Epidermal melanocyte (primary cell): Measurements from ENCODE around the gene NHLRC4.

Experiments used
- DNase-seq: peaks from one replicate; pipeline ENCODE4 v3.0.0; 2011; ENCODE audit warnings: low spot score; ENCODE audit not compliant: insufficient read length

Gene NHLRC4

GRCh38 chr16:566475-567372, at the start of gene NHLRC4:
Gene NHLRC4 (plus strand): TSS chr16:567005. CDS start chr16:568048, 1,043 bp downstream.
- peak; percentile 96 for DNase-seq

DNA sequence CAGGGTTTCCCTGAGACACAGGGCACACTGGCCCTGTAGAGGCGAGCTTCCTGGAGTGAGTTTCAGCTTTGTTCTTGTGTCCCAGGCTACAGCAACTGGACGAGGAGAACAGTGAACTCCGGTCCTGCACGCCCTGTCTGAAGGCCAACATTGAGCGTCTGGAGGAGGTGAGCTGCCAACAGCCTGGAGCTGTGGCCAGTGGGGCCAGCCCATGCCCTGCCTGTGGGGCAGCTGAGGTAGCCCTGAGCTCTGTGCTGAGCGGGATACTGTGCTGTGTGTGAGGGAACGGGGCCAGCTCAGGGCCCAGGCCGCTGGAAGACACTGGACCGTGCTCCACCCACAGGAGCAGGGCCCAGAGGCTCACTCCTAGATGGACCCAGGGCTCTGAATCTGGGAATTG, 47.9 kb upstream of the NHLRC4 start:
- DNase-seq, result no peak

DNA sequence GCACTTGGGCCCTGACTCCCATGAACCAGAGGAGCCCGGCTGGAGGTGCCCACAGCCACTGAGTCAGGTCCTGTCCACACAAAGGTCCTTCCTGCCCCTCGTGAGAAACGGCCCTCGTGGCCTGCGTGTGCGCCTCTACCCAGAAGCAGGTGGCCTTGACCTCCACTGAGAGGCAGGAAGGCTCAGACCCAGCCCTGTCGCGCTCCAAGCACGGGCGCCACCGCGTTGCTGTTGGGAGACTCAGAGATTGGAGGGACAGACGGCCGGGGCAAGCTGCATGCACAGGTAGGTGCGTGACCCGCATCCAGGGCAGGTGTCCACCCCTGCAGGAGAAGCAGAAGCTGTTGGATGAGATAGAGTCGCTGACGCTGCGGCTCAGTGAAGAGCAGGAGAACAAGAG, 47.4 kb upstream of the NHLRC4 start:
- no peak for DNase-seq

DNA sequence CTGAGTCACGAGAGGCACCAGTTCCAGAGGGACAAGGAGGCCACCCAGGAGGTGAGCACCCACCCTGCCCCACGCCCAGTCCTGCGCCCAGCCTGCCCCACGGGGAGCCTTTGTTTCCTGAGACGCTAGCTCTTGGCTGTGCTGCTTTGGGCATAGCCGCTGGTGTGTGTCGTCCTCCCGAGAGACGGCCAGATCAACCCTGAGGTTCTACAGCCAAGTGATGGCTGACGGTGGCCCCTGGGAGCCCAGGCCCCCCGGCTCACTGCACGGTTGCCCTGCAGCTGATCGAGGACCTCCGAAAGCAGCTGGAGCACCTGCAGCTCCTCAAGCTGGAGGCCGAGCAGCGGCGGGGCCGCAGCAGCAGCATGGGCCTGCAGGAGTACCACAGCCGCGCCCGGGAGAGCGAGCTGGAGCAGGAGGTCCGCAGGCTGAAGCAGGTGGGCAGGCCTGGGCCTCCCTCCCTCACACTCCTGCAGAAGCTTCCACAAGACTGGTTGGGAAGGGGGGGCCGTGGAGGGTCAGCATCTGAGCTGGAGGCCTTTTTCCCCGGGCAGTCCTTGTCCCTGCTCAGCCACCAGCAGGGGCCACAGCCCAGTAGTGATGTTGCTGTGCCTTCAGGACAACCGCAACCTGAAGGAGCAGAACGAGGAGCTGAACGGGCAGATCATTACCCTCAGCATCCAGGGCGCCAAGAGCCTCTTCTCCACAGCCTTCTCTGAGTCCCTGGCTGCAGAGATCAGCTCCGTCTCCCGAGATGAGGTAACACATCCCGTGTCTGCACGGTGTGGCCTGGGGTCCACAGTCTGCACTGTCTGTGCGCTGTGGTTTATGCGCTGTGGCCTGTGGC, 46.7 kb upstream of the NHLRC4 start:
- DNase-seq, result no peak

DNA sequence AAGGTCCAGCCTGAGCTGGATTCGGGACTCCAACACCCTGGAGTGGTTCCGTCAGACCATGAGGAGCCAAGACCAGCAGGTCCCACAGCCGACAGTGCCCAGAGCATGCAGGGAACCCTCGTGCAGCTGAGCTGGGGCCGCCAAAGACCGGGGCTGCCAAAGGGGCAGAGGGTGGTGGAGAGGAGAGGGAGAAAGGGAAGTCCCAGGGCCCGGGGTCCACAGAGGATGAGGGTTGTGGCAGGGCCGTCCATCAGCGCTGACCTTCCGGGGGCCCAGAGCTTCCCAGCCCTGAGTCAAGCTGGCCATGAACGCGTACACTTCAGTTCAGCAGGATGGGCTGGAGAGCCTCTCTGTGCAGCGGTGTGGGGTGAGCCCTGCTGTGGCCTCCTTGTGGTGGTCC, 46.0 kb upstream of the NHLRC4 start:
- DNase-seq, result no peak

- DNase-seq, result no peak
Measured at GRCh38 chr16:521381-522210, 45.2 kb upstream of the NHLRC4 start.

- no peak for DNase-seq
Measured at GRCh38 chr16:522320-523096, 44.3 kb upstream of the NHLRC4 start.

- no peak for DNase-seq
Measured at GRCh38 chr16:523097-523741, 43.6 kb upstream of the NHLRC4 start.

DNA sequence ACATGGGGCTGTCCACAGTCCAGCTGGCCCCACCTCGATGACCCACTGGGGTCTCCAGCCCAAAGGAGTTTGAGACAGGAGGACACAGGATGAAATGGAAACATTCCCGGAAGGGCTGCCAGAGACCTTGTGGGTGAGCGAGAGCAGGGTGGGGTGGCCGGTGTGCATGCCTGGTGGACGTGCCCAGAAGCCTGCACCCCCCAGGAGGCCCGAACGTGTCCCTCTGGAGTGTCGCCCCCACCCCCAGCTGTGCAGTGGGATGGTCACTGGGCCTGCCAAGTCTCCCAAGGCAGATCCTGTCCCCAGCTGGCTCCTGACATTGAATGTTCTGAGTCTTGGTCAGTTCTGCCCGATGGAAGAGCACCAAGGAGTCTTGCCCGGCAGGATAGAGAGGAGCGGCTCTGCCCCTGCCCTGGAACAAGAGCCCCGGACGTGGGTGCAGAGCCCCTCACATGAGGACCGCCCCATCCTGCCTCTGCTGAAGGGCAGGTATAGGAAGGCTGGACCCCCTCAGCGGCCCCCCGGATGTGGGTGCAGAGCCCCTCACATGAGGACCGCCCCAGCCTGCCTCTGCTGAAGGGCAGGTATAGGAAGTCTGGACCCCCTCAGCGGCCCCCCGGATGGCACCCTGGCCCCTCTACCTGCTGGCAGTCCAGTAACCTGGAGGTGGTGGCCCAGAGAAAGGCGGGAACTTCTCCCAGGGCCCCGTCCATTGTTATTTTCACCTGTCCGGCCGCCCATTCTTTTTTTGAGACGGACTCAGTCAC, 42.3 kb upstream of the NHLRC4 start:
- DNase-seq, result no peak

DNA sequence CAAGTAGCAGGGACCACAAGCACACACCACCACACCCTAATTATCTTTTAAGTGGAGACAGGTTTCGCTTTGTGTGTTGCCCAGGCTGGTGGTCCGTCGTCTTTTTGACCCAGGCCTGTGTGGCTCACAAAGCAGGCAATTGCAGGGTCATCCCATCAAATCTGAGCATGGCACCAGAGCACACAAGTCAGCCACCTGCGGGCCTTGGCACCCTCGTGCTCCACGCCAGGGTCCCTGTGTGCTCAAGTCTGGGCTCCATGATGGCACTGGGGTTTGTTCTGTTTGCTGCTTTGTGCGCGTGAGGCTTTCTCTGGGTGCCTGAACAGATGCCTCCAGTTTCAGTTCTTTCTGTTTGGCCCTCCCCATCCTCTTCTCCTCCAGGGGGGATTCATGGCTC, 41.7 kb upstream of the NHLRC4 start:
- DNase-seq, result no peak

DNA sequence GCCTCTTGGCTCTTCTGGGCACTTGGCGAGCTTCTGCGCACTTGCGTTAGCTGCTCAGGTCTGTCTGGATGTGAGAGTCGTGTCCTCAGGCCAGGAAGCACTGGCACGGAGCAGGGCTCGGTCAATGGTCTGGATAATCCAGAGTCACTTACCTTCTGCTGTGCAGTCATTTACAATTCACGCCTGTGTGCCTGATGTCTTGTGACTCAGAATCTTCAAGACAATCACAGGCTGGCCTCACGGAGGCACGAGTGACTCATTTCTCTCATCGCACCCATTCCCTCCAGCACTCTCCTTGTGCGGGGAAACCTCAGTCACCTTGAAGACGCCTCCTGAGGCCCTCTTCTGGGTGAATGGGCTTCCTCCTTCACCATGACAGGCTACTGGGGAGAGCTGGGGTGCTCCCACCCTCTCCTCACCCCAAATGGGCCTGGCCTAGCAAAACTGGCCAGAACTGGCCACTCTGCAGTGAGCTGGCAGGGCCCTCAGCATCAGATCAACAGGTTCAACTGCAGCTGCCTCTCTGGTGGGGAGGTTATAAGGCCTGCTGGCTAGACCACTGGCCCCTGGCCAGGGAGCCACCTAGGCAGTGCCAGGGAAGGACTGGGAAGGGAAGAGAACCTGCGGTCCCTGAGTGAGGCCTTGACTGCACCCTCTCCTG, 41.2 kb upstream of the NHLRC4 start:
- DNase-seq, result no peak

DNA sequence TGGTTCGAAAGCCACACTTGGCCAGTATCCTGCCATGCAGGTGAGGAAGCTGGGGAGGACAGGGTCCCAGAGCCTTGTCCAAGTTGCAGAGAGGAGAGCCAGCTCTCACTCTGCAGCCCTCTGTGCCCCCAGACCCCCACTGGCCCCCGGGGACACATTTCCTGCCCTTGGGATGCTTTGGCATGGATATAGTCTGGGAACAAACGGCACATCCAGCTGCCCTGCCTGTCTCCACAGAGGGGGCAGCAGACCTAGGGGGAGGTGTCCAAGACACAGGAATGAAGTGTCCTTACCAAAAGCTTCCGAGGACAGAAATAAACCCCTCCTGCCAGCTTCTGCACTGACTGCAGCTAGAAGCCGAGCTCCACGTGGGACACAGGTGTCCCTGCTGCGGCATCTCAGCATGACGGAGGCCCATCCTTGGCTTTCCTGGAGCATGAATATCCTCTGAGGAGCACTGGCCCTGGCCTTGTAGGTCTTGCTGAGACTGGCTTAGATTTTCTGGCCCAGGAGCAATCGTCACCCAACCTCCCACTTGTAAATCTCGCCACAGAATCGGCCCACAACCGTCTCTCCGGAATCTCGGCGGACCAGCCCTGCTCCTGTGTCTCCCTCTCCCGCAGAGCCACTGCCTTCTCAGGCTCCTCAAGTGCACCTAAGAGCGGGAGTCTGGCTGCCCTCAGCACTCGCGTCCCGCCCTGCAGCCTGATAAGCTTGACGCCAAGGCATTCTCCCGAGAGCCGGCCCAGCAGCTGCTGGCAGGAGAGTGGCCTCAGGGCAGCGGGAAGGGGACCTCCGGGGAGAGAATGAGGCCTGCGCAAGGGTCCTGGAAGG, 40.4 kb upstream of the NHLRC4 start:
- no peak for DNase-seq

DNA sequence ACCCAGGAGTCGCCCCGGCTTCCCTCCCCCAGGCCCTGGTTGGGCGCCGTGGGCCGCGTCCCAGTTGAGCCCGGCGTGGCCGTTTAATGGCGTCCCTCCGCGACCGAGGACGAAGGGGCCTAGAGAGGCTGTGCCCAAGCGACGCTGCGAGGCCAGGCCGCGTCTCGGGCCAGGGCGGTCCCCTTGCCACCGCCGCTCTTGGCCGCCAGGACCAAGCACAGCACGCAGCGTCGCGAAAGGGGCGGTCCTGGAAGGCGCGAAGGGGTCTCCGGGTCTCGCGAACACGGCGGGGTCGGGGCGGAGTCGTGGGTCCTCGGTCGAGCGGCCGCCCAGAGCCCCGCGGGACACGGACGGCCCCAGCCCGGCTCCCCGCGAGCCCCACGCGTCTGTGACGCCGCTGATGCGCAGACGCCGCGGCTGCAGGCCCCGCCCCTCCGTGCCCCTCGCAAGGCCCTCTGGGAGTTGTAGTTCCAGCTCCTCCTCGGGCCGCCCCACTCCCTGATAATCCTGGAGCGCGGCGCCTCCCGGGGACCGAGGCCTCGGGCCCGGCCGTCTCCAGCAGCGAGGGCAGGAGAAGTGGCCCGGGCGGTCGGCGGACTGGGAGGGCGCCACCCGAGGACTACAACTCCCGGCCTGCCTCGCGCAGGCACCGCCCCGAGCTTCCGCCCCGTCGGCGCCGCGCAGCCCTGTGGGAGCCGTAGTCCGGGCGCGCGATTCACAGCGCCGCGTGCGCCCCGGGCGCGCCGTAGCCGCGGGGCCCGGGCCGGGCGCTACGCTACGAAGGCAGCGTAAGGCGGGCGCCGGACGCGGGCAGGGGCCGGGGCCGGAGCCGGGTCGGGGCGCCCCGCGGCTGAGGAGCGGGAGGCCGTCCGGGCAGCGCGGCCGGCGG, 39.5 kb upstream of the NHLRC4 start, which contains the start of gene CAPN15:
Gene CAPN15 (plus strand): TSS at position 698 of the 889 bp plus-strand sequence. CDS start 19,127 bp downstream, outside the sequence.
- peak; percentile 70 for DNase-seq

DNA sequence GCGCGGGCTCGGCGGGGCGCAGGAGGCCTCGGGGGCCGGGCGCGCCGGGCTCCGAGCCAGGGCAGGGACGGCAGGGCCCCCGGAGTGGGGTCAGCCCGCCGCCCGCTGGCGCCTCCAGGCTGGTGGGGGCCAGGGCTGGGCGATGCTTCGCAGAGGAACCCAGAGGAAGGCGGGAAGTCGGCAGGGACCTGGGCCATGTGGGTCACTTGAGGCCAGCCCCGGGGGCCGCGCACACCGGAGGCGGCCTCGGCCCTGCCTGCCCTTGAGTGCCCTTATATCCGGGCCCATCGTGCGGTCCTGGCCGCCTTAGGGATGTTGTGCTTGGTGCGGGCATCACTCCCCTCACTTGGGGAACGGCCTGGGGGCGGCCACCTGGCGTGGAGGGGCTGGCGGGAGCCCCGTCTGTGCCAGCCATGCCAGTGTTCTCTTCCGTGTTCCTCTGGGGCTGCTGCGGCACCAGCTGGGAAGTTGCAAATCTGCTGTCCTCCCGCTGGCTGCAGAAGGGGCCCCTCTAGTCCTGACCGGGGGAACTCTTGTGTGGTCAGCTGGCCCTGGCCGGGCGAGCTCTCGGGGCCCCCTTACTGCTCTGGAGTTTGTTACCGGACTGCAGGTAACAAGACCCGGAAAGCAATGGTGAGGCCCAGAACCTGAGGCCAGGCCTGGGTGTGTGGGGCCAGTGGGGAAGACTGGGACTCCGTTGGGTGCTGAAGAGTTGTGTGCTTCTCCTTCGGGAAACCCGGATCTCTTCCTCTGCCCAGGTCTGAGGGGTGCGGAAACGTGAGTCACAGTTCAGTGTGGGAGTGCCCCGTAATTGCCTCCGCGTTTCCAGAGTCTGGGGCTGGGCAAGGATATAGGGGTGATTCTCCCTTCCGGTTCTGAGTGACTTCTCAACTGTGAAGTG, 38.4 kb upstream of the NHLRC4 start:
- DNase-seq, result no peak

- DNase-seq, result no peak
Measured at GRCh38 chr16:529012-529575, 37.7 kb upstream of the NHLRC4 start.
